Ishikawa (cell line): ENCODE data around the gene L1CAM.

Experiments used
- EP300 ChIP-seq: IDR thresholded peaks from 2 replicates; pipeline ENCODE4 v1.6.1; 2012; ENCODE audit warnings: borderline replicate concordance
- MAX ChIP-seq: IDR thresholded peaks from 2 replicates; pipeline ENCODE4 v1.6.1; 2012
- RAD21 ChIP-seq: IDR thresholded peaks from 2 replicates; pipeline ENCODE4 v1.6.1; 2012; ENCODE audit warnings: low read depth
- REST ChIP-seq: IDR thresholded peaks from 2 replicates; pipeline ENCODE4 v1.6.1; 2012; ENCODE audit warnings: low read depth, mild to moderate bottlenecking
- TAF1 ChIP-seq: IDR thresholded peaks from 2 replicates; pipeline ENCODE4 v1.6.1; 2012; ENCODE audit warnings: low read depth, mild to moderate bottlenecking
- TCF12 ChIP-seq: IDR thresholded peaks from 2 replicates; pipeline ENCODE4 v1.6.1; 2012; ENCODE audit warnings: low read depth

- TF ChIP-seq REST (no peak), MAX (no peak), TAF1 (no peak), RAD21 (no peak), EP300 (no peak), TCF12 (no peak)
Observed at GRCh38 chrX:153861733-153862310, 24.2 kb downstream of the L1CAM start.
